Measurements from ENCODE around the gene GBP4. TPM values are rescaled to one million over a fixed set of nuclear protein-coding genes. Genes with fewer than 3 reads are reported as not detected.

Gene GBP4
- 50.3 TPM for total RNA-seq (2013)
- 10 to 100 TPM; 10.3 to 17.4 (median 13.0) TPM for polyA plus RNA-seq
- 7.2 and 29.6 TPM in 2 replicates for polyA minus RNA-seq
- 12.0 to 111 (median 49.4) reads per million in 11 experiments for total RNA-seq

- Mint-ChIP-seq H3K27ac (peak within 1 kb of the TSS; percentile 81 to 93 (median 89)), H3K9me3 (peaks cover 0 to 4% (median 0%) of the 10 kb centered on the region in 7 donors), H3K4me1 (peaks cover 46% of the 10 kb centered on the region), H3K36me3 (peaks cover 13 to 35% of the 10 kb centered on the region in 2 donors), H3K4me3 (peak within 1 kb of the TSS; percentile 94 to 100), H3K27me3 (ENCODE audit: low read depth in 3 of 3) (peaks cover 8 to 20% (median 11%) of the 10 kb centered on the region in 3 donors)
- H3K27ac ChIP-seq (ENCODE audit: low read depth in 1 of 2, low read length in 2 of 2), result peak within 1 kb of the TSS; percentile 71 to 83
- peak; percentile 48 to 77 (median 69) for DNase-seq
- peaks cover 14 to 30% of the 10 kb centered on the region in 2 donors for H3K4me1 ChIP-seq (ENCODE audit: control insufficient read depth in 1 of 2, insufficient read depth in 2 of 2, low read length in 2 of 2)
- H3K4me2 ChIP-seq (replicated peaks; ENCODE audit: extremely low read depth, low read length, poor library complexity, severe bottlenecking), result peak within 1 kb of the TSS; percentile 72
- H3K27me3 ChIP-seq (ENCODE audit: control insufficient read depth in 2 of 2, insufficient read depth in 2 of 2, low read length in 2 of 2), result peaks cover 0 to 12% of the 10 kb centered on the region in 2 donors
- H3K9me3 ChIP-seq (replicated peaks in 1 of 2; ENCODE audit: control insufficient read depth in 1 of 2, insufficient read depth in 1 of 2, low read length in 2 of 2), result no peaks in the 10 kb centered on the region
- no peaks in the 10 kb centered on the region for H3K79me2 ChIP-seq (ENCODE audit: insufficient read depth, low read length)
- H3K36me3 ChIP-seq (replicated peaks in 1 of 2; ENCODE audit: control insufficient read depth in 1 of 2, insufficient read depth in 2 of 2, low read length in 2 of 2), result peaks cover 0 to 11% of the 10 kb centered on the region in 2 donors
- TF ChIP-seq CTCF (IDR thresholded peaks at IDR 0.05), result no peak
- peak within 1 kb of the TSS; percentile 80 for H2AFZ ChIP-seq (ENCODE audit: insufficient read depth, low read depth, low read length, poor library complexity, severe bottlenecking)
- under 1% methylated on average over 10 of the region's 21 CpGs for WGBS (ENCODE audit: insufficient coverage)
- H3K9ac ChIP-seq (ENCODE audit: insufficient read depth, low read length, poor library complexity, severe bottlenecking), result peak within 1 kb of the TSS; percentile 70
- peak within 1 kb of the TSS; percentile 83 to 98 (median 84) for H3K4me3 ChIP-seq (replicated peaks in 1 of 3; ENCODE audit: low read depth in 2 of 3, low read length in 3 of 3)
- H4K20me1 ChIP-seq (ENCODE audit: insufficient read depth, low read length), result no peaks in the 10 kb centered on the region
- intact Hi-C loops (cut with micrococcal nuclease), result loop anchor here in 1 of 2 donors (5.0 kb wide), 1 partner anchor 154 kb away; no protein-coding TSS in a partner anchor
These were observed at the start of gene GBP4 for GRCh38 chr1:89198491-89199072. GBP4 (minus strand) TSS chr1:89198942; CDS start chr1:89198834, 108 bp downstream.

GRCh38 chr1:89243046-89243445 is 44.3 kb upstream of the GBP4 start:
- no peaks in the 10 kb centered on the region for H4K20me1 ChIP-seq (ENCODE audit: insufficient read depth, low read length)
- H3K9me3 ChIP-seq (replicated peaks in 1 of 2; ENCODE audit: control insufficient read depth in 1 of 2, insufficient read depth in 1 of 2, low read length in 2 of 2), result no peaks in the 10 kb centered on the region
- intact Hi-C loops (cut with micrococcal nuclease), result no loop called here
- Mint-ChIP-seq H3K27ac (no peak overlapping the region), H3K27me3 (ENCODE audit: low read depth in 3 of 3) (no peaks in the 10 kb centered on the region), H3K9me3 (peaks cover 12 to 23% (median 17%) of the 10 kb centered on the region in 7 donors), H3K4me1 (no peaks in the 10 kb centered on the region), H3K36me3 (peaks cover 0 to 1% of the 10 kb centered on the region in 2 donors), H3K4me3 (no peak overlapping the region)
- H3K36me3 ChIP-seq (replicated peaks in 1 of 2; ENCODE audit: control insufficient read depth in 1 of 2, insufficient read depth in 2 of 2, low read length in 2 of 2), result no peaks in the 10 kb centered on the region
- H3K4me1 ChIP-seq (ENCODE audit: control insufficient read depth in 1 of 2, insufficient read depth in 2 of 2, low read length in 2 of 2), result no peaks in the 10 kb centered on the region
- no peak overlapping the region for H3K9ac ChIP-seq (ENCODE audit: insufficient read depth, low read length, poor library complexity, severe bottlenecking)
- no peak overlapping the region for H3K27ac ChIP-seq (ENCODE audit: low read depth in 1 of 2, low read length in 2 of 2)
- no peak for DNase-seq
- no peaks in the 10 kb centered on the region for H3K79me2 ChIP-seq (ENCODE audit: insufficient read depth, low read length)
- WGBS (ENCODE audit: insufficient coverage), result no CpG with 5 or more reads among the region's 3 CpGs
- no peak for TF ChIP-seq CTCF (IDR thresholded peaks at IDR 0.05)
- no peak overlapping the region for H3K4me3 ChIP-seq (replicated peaks in 1 of 3; ENCODE audit: low read depth in 2 of 3, low read length in 3 of 3)
- H2AFZ ChIP-seq (ENCODE audit: insufficient read depth, low read depth, low read length, poor library complexity, severe bottlenecking), result no peak overlapping the region
- no peak overlapping the region for H3K4me2 ChIP-seq (replicated peaks; ENCODE audit: extremely low read depth, low read length, poor library complexity, severe bottlenecking)
- H3K27me3 ChIP-seq (ENCODE audit: control insufficient read depth in 2 of 2, insufficient read depth in 2 of 2, low read length in 2 of 2), result no peaks in the 10 kb centered on the region
